ENCODE data around the gene HRAS. TPM values are rescaled to one million over a fixed set of nuclear protein-coding genes. Genes with fewer than 3 reads are reported as not detected.

The HRAS gene
- total and polyA plus RNA-seq, 10 donors, result 16.6 to 90.9 (median 31.2) TPM

GRCh38 chr11:550746-551085, 15.3 kb upstream of the HRAS start:
- WGBS, 5 donors, result 81 to 95% (median 86%) methylated on average over 2 to 5 of the region's 5 CpGs
- TF ChIP-seq POLR2AphosphoS5 (IDR thresholded peaks at IDR 0.05) (no peak), CTCF (IDR thresholded peaks at IDR 0.05 in 8 of 11, conservative IDR thresholded peaks at IDR 0.05 in 3 of 11) (no peak), POLR2A (IDR thresholded peaks at IDR 0.05) (no peak)
- intact Hi-C loops (cut with DNase I; ENCODE audit: low total_unique reads), result loop anchor here (10.0 kb wide), 1 partner anchor 174 kb away; no protein-coding TSS in a partner anchor
- no peak overlapping the region for H3K27ac ChIP-seq
- H3K4me1 ChIP-seq, result peaks cover 5 to 27% (median 17%) of the 10 kb centered on the region in 6 donors
- H3K36me3 ChIP-seq, result peaks cover 0 to 6% (median 0%) of the 10 kb centered on the region in 6 donors
- no peaks in the 10 kb centered on the region for H3K9me3 ChIP-seq
- peaks cover 2 to 33% (median 22%) of the 10 kb centered on the region in 7 donors for H3K27me3 ChIP-seq (replicated peaks in 1 of 7)
- H3K4me3 ChIP-seq, result no peak overlapping the region
- no peak for DNase-seq

- H3K36me3 ChIP-seq, result peaks cover 0 to 6% (median 0%) of the 10 kb centered on the region in 6 donors
- intact Hi-C loops (cut with DNase I; ENCODE audit: low total_unique reads), result loop anchor here (10.0 kb wide), 1 partner anchor 175 kb away; no protein-coding TSS in a partner anchor
- no peak overlapping the region for H3K4me3 ChIP-seq
- no peak overlapping the region for H3K27ac ChIP-seq
- WGBS, 5 donors, result 94 to 97% (median 95%) methylated on average over 8 to 25 of the region's 25 CpGs
- DNase-seq, result no peak
- peaks cover 0 to 28% (median 17%) of the 10 kb centered on the region in 7 donors for H3K27me3 ChIP-seq (replicated peaks in 1 of 7)
- peaks cover 5 to 22% (median 12%) of the 10 kb centered on the region in 6 donors for H3K4me1 ChIP-seq
- TF ChIP-seq POLR2AphosphoS5 (IDR thresholded peaks at IDR 0.05) (no peak), CTCF (IDR thresholded peaks at IDR 0.05 in 8 of 11, conservative IDR thresholded peaks at IDR 0.05 in 3 of 11) (no peak), POLR2A (IDR thresholded peaks at IDR 0.05) (no peak)
- no peaks in the 10 kb centered on the region for H3K9me3 ChIP-seq
Measured at GRCh38 chr11:550021-550745, 14.8 kb upstream of the HRAS start.

GRCh38 chr11:548700-549603, 13.6 kb upstream of the HRAS start:
- Histone ChIP-seq H3K36me3 (peaks cover 0 to 6% (median 0%) of the 10 kb centered on the region in 6 donors), H3K4me3 (no peak overlapping the region), H3K27me3 (replicated peaks in 1 of 7) (peaks cover 0 to 16% (median 6%) of the 10 kb centered on the region in 7 donors), H3K9me3 (no peaks in the 10 kb centered on the region), H3K4me1 (peaks cover 0 to 9% (median under 1%) of the 10 kb centered on the region in 6 donors), H3K27ac (no peak overlapping the region)
- intact Hi-C loops (cut with DNase I; ENCODE audit: low total_unique reads), result no loop called here
- 83 to 88% (median 87%) methylated on average over 31 to 32 of the region's 32 CpGs for whole genome bisulfite sequencing, 5 donors
- TF ChIP-seq POLR2AphosphoS5 (IDR thresholded peaks at IDR 0.05) (no peak), CTCF (IDR thresholded peaks at IDR 0.05 in 8 of 11, conservative IDR thresholded peaks at IDR 0.05 in 3 of 11) (no peak), POLR2A (IDR thresholded peaks at IDR 0.05) (no peak)
- DNase-seq, result peak; percentile 71

All from spleen (tissue), 11 donors.